DMS53 treated with DMSO at 0.1 percent for 48 hours (cell line): ENCODE results near the gene MYO15A.

Source experiments
- DNase-seq: peaks from one replicate; lab custom pipeline; 2025; ENCODE audit not compliant: unreplicated experiment; lab: John Stamatoyannopoulos, UW

The MYO15A gene

GRCh38 chr17:18101828-18102227 lies 6.7 kb upstream of the MYO15A start:
- no peak for DNase-seq

- DNase-seq = no peak
These were observed 5.9 kb upstream of the MYO15A start for GRCh38 chr17:18102640-18103039.

GRCh38 chr17:18105027-18105426 lies 3.5 kb upstream of the MYO15A start:
- DNase-seq = no peak

- DNase-seq = no peak
These were observed 3.0 kb upstream of the MYO15A start for GRCh38 chr17:18105595-18105994.

GRCh38 chr17:18106211-18106610 lies 2.3 kb upstream of the MYO15A start:
- DNase-seq = no peak

- DNase-seq = no peak
These were observed 1.3 kb upstream of the MYO15A start for GRCh38 chr17:18107061-18107790.

GRCh38 chr17:18107971-18108370 lies 585 bp upstream of the MYO15A start:
- no peak for DNase-seq

- no peak for DNase-seq
These were observed 1.5 kb downstream of the MYO15A start for GRCh38 chr17:18109935-18110485.

GRCh38 chr17:18110636-18111145 lies 2.1 kb downstream of the MYO15A start:
- DNase-seq = no peak

GRCh38 chr17:18111330-18111971 lies 2.9 kb downstream of the MYO15A start:
- DNase-seq = no peak

- DNase-seq = no peak
These were observed 7.0 kb downstream of the MYO15A start for GRCh38 chr17:18115517-18115916.

- no peak for DNase-seq
These were observed 7.5 kb downstream of the MYO15A start for GRCh38 chr17:18116078-18116477.

GRCh38 chr17:18117533-18117932 lies 9.0 kb downstream of the MYO15A start:
- DNase-seq = no peak

- no peak for DNase-seq
These were observed 9.7 kb downstream of the MYO15A start for GRCh38 chr17:18117982-18118975.

- no peak for DNase-seq
These were observed 10.7 kb downstream of the MYO15A start for GRCh38 chr17:18119166-18119745.

GRCh38 chr17:18119938-18120337 lies 11.4 kb downstream of the MYO15A start:
- DNase-seq = no peak

GRCh38 chr17:18120461-18121017 lies 12.0 kb downstream of the MYO15A start:
- no peak for DNase-seq

- no peak for DNase-seq
These were observed 12.8 kb downstream of the MYO15A start for GRCh38 chr17:18121144-18121910.

- DNase-seq = no peak
These were observed 14.6 kb downstream of the MYO15A start for GRCh38 chr17:18122990-18123753.
